ENCODE data around the gene GPER1.

Gene GPER1

DNA sequence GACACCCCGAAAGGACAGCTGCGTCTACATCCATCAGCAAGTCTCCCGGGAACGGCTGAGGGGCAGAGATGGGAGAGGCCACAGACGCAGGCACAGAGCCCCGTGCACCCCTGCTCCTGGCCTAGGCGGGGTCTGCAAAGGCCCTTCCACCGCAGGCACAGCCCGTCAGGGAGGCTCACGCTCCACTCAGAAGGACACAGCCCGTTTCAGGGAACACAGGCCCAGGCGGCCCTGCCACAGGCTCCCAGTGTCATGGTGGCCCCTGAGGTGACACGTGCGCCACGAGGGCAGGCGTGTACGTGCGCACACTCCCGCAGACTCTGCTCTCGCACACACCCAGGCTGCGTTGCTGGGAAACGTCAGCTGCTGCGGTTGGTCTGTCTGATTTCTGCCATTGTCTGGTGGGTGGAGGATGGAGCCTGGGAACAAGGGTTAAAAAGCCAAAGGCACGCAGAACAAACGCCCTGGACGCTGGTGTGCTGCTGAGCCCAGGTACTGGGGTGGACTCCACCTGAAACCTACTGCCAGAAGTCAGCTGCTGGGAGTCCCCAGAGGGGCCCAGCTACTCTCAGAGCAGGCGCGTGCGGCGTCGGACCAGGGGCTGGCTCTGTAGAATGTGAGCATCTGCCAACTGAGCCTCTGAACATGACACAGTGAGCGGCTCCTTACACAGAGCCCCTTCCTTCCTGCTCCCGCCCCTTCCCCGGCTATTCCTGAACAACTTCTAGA is 13.1 kb downstream of the GPER1 start:
- in situ Hi-C loops (cut with MboI; ENCODE audit: low sequenced_read_pairs): no loop called here

DNA sequence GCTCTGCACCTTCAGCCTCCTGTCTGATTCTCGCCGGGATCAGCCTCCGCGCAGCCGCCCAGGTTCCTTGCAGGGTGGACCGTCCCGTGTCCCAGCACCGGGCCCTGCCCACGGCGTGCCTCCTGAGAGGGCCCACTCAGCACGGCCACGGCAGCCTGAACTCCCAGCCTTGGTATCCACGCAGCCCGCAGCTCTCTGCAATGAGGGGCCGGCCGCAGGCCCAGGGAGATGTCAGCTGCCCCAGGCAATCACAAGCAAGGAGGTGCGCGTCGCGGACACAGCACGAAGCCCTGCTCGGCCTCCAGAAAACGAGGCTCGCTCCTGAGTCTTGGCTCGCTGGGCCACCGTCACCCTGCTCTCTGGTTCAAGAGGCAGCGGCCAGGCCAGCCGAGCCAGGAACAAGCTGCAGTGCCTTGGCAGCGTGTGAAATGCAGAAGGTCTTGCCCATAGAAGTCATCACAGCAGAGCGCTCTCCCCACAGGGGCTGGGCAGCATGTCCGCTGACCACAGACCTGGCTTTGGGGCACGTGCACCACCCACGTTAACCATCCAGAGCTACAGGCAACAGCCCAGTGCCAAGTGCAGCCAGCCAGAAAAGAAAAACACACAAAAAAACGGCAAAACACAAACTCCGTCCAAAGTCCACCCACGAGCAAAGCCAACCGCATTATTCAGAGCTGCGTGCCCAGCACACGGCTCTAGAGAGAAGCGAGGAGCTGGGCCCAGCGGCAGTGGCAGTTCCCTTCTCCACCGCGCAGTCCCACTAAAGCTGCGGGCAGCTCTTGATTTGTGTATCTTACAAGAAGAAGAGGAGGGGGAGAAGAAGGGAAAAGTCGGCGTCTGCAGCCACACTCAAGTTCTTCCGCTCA is 13.9 kb downstream of the GPER1 start:
- in situ Hi-C loops (cut with MboI; ENCODE audit: low sequenced_read_pairs): no loop called here

DNA sequence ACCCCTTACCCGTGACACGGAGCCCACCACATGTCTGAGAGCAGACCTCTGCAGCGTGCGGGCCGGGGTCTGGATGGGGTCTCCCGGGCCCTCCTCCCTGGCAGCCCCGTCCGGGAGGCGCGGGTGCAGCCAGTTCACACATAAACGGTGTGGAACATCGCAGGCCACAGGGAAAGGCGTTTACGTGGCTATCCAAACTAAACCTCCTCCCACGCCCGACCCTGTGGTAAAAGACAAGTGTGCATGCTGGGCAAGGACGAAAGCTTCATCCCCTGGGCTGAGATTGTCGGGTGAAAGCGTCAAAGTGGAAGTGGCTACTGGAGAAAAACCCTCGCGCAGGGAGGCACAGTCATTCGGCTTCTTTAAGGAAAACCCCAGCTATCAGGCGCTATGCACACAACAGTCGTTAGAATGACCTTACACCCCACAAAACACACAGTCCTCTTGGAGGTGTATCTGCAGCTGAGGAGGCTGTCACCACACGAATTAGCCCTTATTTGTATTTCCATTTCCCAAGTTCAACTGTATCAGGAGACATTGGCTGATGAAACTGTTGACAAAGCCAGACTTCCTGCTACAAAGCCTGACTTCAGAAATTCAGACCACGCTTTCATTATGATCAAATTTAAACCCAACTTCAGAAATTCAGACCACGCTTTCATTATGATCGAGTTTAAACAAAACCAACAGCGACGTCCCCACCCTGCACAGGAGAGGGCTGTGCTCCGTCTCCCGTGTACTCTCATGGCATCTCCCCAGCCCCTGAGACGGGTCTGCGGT is 15.3 kb downstream of the GPER1 start:
- in situ Hi-C loops (cut with MboI; ENCODE audit: low sequenced_read_pairs): no loop called here

DNA sequence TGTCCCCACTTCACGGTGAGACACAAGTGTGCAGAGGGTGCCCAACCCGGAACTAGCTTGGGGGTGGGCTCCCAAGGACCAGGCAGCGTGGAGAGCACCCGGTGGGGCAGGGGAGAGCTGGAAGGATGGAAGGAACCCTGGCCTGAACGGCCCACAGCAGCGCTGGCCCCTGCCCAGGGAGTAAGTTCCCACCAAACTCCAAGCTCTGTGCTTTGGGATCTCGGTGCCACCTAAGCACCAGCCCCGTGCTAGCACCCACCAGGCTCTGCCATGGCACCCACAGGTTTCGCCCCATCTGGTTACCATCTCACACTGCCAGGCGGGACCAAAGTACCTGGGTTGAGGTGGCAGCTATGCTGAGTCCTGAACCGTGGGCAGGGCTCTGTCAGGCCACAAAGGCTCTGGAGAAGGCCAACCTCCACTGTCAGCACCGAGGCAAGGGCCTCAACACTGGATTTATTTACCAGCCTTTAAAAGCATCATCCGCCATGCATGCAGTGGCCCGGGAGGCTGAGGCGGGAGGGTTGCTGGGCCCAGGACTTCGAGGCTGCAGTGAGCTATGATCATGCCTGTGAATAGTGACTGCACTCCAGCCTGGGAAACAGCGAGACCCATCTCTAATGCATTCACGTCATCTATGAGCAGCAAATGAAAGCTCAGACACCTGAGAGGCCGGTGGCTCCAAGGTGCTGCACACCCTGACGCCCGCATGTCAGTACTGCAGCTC is 16.0 kb downstream of the GPER1 start:
- in situ Hi-C loops (cut with MboI; ENCODE audit: low sequenced_read_pairs): no loop called here

DNA sequence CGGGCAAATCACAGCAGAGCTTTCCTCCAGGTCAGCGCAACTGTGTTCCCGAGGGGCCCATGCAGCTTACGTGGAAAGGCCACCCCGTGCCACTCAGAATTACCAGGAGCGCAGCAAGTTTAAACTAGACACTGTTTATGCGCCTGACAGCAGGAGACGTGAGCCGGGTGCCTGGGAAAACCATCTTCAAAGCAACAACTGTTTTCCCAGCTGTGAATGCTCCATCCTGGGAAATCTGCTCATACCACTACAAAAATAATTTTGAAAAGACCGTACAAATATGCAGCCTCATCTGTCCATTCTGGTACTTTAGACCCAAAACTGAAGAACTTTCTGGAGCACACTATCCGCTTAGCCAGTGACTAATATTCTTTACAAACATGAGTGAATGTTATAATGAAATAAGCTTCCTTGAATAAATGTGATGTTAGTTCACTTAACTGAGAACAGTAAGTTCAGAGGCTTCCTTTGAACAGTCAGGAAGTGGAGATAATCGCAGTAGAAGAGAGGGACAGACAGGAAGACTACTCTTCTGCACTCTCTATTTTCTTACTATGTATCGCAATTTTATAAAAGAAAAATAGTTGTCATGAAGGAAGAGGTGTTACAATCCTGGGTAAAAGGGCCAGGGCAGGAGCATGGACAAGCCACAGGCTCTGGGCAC is 16.7 kb downstream of the GPER1 start:
- in situ Hi-C loops (cut with MboI; ENCODE audit: low sequenced_read_pairs): no loop called here

DNA sequence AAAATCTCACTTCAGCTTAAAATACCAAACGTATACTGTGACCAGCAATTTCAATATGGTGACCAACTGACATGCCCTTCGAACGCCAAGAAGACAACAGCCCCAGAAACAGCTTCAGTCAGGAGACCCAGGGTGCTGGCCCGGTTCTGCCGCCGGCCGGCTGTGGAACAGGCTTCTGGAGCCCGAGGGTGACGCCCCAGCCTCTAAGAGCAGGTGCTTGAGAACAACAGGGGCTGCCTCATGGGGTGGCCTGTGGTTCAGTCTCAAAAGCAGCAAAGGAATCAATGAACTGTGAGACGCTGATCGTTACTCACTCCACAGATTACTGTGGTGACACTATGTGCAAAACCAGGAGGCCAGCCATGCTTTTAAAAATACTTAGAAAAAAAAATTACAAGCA is 17.3 kb downstream of the GPER1 start:
- in situ Hi-C loops (cut with MboI; ENCODE audit: low sequenced_read_pairs): no loop called here

DNA sequence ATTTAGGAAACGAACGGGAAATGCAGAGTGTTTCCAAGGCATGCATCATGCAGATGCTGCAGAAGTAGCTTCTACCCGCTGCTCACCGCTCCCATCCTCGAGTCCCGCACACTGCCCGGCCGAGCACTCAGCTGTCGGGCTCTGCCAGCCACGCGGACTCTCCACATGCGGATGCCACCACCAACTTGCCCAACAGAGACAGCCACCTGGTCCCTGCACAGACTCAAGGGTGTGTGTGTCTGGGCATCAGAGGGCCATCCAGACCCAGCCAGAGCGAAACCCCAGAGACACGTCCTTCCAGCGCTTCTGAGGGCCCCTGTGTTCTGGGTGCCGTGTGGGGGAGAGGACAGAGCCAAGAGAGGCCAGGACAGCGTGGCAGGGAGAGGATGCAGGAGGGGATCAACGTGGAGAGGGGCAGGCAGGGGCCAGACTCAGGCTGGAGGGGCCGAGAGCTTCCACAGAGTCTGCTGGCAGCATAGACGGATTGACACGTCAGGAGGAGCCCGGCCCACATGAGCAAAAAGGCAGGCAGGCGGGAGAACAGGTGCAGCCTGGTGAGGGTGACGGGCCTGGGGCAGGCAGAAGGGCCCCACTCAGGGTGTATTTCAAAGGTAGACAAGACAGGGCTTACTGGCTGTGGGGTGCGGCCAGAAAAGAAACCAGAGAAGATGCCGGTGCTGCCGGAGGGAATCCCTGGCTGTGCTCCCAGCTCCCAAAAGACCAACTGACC is 18.3 kb downstream of the GPER1 start:
- in situ Hi-C loops (cut with MboI; ENCODE audit: low sequenced_read_pairs): no loop called here

DNA sequence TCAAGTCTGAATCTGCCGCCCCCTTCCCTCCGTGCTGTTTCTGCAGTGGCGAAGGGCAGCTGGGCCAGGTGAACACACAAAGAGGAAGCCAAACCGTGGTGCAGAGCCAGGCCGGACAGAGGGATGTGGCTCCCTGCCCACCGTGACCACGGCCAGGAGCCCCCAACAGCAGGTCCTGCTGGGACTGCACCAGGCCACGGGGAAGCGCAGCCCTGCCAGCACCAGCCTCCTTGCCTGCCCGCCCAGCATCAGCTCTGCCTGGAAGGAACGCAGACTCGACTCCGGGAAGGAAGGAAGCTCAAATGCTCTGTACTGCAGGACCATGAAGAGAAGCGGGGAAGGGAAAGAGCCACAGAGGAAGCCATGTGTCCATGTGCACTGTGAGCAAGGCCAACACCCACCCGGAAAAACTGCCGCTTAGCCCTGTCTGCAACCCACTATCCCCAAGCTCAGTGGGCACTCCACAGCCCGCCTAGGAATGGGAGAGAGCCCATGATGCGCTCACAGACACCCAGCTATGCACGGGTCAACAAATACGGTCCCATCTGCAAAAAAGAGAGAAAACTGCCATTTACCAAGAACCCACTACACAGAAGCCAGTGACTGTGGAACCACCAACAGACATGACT is 19.0 kb downstream of the GPER1 start:
- in situ Hi-C loops (cut with MboI; ENCODE audit: low sequenced_read_pairs): no loop called here

DNA sequence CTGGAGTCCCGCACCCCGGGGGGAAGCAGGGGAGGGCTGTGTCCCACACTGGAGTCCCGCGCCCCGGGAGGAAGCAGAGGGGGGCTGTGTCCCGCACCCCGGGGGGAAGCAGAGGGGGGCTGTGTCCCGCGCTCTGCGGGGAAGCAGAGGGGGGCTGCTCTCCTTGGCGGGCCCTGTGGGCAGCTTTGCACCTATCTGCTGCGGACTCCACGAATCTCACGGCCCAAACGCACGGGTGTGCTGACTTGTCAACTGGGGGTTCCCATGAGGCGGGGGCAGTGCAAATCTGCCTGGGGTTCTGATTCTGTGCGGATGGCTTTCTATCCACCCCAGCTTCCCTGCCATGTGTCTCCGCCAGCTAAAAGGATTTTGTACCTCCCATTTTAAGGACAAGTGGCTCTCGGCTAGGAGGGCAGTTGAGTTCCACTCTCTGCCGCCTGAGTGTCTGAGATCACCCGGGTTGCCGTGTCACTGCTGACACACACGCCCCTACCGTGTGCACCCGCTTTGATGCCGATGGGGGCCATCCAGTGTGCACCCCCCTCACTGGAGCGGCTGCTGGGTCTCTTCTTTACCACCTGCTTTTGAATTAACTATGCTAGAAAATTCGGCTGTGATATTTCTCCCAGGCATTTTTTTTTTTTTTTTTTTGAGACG is 20.5 kb downstream of the GPER1 start:
- in situ Hi-C loops (cut with MboI; ENCODE audit: low sequenced_read_pairs): no loop called here

DNA sequence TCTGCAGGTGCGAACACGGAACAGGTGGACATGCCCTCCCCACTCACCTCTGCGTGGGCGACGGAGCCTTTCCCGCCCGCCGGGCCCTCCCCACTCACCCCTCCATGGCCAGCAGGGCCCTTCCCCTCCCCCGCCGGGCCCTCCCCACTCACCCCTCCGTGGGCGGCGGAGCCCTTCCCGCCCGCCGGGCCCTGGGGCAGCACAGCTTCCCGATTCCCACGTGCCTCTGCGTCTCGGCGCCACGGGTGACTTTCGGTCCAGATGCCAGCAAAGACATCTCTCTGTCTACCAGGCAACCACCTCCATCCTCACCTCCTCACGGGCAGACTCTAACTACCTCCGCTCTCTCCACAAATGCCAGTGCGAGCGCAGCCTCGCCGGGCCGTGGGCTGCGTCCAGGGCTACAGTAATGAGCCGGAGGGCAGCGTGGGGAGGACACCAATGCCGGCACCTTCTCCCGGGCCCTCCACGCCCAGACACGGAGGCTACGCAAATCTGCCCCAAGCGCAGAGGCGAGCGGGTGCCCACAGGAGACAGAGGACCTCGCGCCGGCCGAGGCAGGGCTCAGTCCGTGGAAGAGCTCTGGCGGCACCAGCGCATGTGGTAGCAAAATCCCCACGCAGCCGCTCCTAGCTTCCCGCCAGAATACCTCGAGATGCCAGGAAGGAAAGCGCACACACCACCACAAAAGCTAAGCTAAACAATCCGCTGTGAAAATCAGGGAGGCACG is 21.8 kb downstream of the GPER1 start:
- in situ Hi-C loops (cut with MboI; ENCODE audit: low sequenced_read_pairs): no loop called here

DNA sequence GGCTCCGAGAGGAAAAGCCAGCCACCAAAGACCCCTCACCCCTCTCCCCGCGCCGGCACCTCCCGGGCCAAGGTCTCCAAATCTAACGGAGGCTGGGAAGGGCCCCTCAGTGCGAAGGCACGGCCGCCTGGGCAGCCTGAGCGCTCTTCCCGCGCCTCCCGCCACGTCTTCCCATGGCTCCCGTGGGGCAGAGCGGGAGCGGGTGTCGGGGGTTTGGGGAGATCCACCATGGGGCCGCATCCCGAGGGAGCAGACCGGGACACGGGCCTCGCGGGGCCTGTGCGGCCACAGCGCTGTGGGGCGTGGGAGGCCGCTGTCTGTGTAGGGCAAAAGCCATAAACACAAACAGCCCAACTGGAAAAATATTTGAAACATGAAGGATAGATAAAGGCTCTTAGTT is 22.4 kb downstream of the GPER1 start:
- in situ Hi-C loops (cut with MboI; ENCODE audit: low sequenced_read_pairs): no loop called here

DNA sequence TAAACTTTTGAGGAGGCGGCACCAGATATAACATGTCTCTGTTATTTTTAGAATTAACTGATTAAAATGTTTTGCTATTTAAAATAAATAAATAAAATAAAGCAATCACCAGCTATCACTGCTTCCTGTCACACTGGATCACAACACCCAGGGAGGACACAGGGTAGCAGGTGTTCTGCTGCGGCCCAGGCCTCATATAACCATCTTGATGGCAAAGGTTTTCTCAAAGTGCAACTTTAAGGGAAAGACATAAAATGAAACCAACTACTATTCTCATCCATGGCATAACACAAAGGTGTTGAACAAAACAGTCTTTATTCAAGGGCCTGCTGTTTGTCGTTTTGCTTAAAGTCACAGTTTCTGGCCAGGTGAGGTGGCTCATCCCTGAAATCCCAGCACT is 23.2 kb downstream of the GPER1 start:
- in situ Hi-C loops (cut with MboI; ENCODE audit: low sequenced_read_pairs): no loop called here

DNA sequence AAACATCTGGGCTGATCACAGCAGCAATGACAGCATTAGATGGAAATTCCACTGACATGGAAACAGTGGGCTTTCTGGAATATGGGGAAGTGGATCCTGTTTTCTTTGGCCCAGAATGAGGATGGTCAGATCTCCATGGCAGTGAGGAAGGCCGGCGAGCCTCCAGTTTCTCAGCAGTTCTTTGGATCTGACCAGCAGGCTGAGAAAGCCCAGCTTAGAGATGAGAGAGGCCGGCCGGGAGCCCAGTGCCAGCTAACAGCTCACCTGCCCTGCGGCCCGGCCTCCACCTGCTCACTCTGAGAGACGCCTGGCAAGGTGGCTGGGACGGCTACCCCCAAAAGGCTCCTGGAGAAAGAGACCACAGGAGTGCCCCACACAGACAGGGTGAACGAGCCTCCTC is 24.2 kb downstream of the GPER1 start:
- in situ Hi-C loops (cut with MboI; ENCODE audit: low sequenced_read_pairs): no loop called here

DNA sequence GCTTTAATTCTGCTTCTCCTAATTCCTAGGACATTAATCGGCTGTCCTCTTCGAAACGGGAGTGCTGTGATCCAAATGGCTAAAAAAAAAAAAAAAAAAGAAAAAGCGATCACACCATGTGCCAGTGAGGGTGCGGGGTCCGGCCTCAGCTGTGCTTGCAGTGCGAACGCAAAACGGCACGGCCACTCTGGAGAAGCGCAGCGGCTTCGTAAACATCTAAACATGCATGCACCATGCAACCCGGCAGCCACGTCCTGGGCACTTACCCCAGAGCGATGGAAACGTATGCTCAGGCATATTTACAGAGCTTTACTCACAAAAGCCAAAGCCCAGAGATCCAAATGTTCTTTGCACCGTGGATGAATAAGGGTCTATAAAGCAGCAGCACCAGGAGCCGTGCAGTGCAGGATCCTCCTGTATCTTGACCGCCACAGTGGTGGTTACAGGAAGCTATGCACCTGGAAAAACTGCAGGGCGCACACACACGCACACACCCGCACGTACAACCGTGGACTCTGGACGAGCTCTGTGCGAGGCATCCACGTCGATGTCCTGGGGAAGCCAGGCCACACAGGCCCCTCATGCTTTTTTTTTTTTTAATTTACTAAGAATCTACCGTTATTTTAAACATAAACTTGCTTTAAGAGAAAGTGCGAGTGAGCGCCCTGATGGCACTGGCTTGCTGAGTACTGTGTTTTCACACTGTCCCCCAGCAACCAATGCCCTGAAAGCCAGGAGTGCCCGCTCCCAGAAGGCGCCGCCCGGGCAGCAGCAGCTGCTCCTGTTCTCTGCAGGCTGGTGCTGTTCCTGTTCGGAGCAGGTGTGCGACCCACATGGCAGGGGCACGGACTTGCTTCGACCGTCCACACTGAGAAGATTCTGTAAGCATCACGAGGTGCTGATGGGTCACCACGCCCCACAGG is 25.0 kb downstream of the GPER1 start:
- in situ Hi-C loops (cut with MboI; ENCODE audit: low sequenced_read_pairs): no loop called here

DNA sequence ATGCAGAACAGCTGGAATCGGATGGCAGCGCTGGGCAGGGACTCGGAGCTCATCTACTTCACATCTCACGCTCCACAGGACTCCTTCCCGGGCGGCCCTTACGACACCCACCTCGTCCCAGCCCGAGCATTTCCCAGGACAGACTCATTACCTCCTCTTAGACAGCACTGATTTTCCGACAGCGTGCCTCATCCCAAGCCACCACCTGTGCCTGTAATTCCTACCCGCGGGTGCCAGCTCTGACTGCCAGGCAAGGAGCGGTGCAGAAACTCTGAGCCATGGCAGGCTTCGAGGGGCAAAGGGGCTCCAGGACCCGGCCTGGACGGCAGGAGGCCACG is 25.6 kb downstream of the GPER1 start:
- in situ Hi-C loops (cut with MboI; ENCODE audit: low sequenced_read_pairs): no loop called here

DNA sequence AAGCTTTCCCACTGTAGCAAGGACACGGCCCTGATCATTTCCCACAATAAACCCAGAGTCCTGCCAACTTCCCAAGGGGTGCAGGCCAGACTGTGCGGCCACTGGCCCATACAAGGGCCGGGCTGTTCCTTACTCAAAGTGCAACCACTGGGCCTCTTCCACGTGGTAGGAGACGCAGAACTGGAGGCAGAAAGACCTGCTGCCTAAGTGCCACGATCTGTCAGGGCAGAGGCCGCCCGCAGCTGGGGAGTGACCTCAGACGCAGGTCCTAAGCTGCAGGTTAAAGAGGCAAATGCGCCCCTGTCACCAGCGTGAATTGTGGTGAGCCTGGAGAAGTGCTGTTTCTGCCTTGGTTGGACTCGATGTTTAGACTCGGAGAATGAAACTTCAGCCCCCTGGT is 26.2 kb downstream of the GPER1 start:
- in situ Hi-C loops (cut with MboI; ENCODE audit: low sequenced_read_pairs): no loop called here

DNA sequence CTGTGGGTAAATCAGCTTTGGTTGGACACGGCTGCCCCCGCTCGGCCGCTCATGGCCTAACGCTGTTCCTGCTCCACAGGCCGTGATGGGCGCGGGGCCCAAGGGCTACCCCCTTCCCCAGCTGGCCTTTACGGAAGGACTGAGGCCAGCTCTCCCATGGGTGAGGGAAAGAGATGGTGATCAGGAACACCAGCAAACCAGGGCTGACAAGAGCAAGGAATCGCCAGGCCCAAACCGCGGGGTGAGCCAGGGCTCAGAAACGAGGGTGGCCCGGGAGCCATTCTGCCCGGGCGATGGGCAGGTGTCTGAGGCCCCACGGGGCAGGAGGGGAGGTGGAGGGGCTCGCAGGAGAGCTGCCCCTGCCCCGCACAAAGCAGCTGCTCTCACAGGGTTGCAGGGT is 26.6 kb downstream of the GPER1 start:
- in situ Hi-C loops (cut with MboI; ENCODE audit: low sequenced_read_pairs): no loop called here
